Measurements from ENCODE around the gene NECTIN4. TPM values are rescaled to one million over a fixed set of nuclear protein-coding genes. Genes with fewer than 3 reads are reported as not detected.

NECTIN4 gene
- total RNA-seq, 1 experiment from 2014 or later: 8.8 TPM

GRCh38 chr1:161074676-161075368 lies 14.5 kb downstream of the NECTIN4 start:
- DNase-seq: peak in 1 of 2 experiments; percentile 75
- Histone ChIP-seq H3K4me2 (no peak overlapping the region), H3K9me2 (ENCODE audit: insufficient read depth) (no peaks in the 10 kb centered on the region), H3F3A (ENCODE audit: insufficient read depth, low read depth) (no peaks in the 10 kb centered on the region; the same call in none of the 2 replicates), H2AFZ (no peak overlapping the region), H3K79me2 (ENCODE audit: low read depth) (0 out of 2 replicates have a peak, but pooled peaks cover 3% of the 10 kb centered on the region), H3K4me3 (no peak overlapping the region), H4K20me1 (ENCODE audit: insufficient read depth) (no peaks in the 10 kb centered on the region), H3K9me3 (ENCODE audit: insufficient read depth, low read depth) (no peaks in the 10 kb centered on the region), H3K36me3 (ENCODE audit: low read depth) (no peaks in the 10 kb centered on the region), H3K27ac (no peak overlapping the region), H3K4me1 (replicated peaks; ENCODE audit: insufficient read depth) (no peaks in the 10 kb centered on the region), H3K27me3 (ENCODE audit: insufficient read depth, low read depth) (no peaks in the 10 kb centered on the region)
- intact Hi-C loops (cut with micrococcal nuclease; ENCODE audit: unreplicated experiment): no loop called here
- no TSS peak for BruUV-seq (replicated peaks)
- ChIA-PET CTCF (no interaction called here), POLR2A (ENCODE audit: unreplicated experiment) (no interaction called here)
- no peak for TF ChIP-seq EZH2 (IDR thresholded peaks at IDR 0.05; ENCODE audit: low read depth)

- BruUV-seq (replicated peaks): no TSS peak
- no peaks in the 10 kb centered on the region for H4K20me1 ChIP-seq (ENCODE audit: insufficient read depth)
- H3K4me3 ChIP-seq: no peak overlapping the region
- DNase-seq: no peak
- no peak overlapping the region for H3K27ac ChIP-seq
- no peaks in the 10 kb centered on the region for H3K79me2 ChIP-seq (ENCODE audit: low read depth)
- H3K9me3 ChIP-seq (ENCODE audit: insufficient read depth, low read depth): no peaks in the 10 kb centered on the region
- ChIA-PET POLR2A (ENCODE audit: unreplicated experiment) (interaction anchor here (0.6 kb wide), 1 partner anchor 652 kb away, joined by 6 read pairs; no protein-coding TSS in a partner anchor), CTCF (no interaction called here)
- H3K9me2 ChIP-seq (ENCODE audit: insufficient read depth): no peaks in the 10 kb centered on the region
- TF ChIP-seq CTCF (conservative IDR thresholded peaks at IDR 0.05): no peak
- no peak for TF ChIP-seq EZH2 (IDR thresholded peaks at IDR 0.05; ENCODE audit: low read depth)
- no peaks in the 10 kb centered on the region for H3K27me3 ChIP-seq (ENCODE audit: insufficient read depth, low read depth)
- no peaks in the 10 kb centered on the region; the same call in none of the 2 replicates for H3F3A ChIP-seq (ENCODE audit: insufficient read depth, low read depth)
- H2AFZ ChIP-seq: no peak overlapping the region
- H3K4me1 ChIP-seq (replicated peaks; ENCODE audit: insufficient read depth): no peaks in the 10 kb centered on the region
- intact Hi-C loops (cut with micrococcal nuclease; ENCODE audit: unreplicated experiment): no loop called here
- H3K36me3 ChIP-seq (ENCODE audit: low read depth): no peaks in the 10 kb centered on the region
- H3K4me2 ChIP-seq: no peak overlapping the region
These were observed 15.8 kb downstream of the NECTIN4 start for GRCh38 chr1:161073474-161074121.

- intact Hi-C loops (cut with micrococcal nuclease; ENCODE audit: unreplicated experiment): loop anchor here (1.0 kb wide), 1 partner anchor 24 kb away; no protein-coding TSS in a partner anchor
- BruUV-seq (replicated peaks): no TSS peak
- no peaks in the 10 kb centered on the region for H3K9me2 ChIP-seq (ENCODE audit: insufficient read depth)
- no peaks in the 10 kb centered on the region for H3K27me3 ChIP-seq (ENCODE audit: insufficient read depth, low read depth)
- no peak overlapping the region for H3K4me2 ChIP-seq
- H3K36me3 ChIP-seq (ENCODE audit: low read depth): no peaks in the 10 kb centered on the region
- DNase-seq: no peak
- no peaks in the 10 kb centered on the region for H4K20me1 ChIP-seq (ENCODE audit: insufficient read depth)
- ChIA-PET CTCF (no interaction called here), POLR2A (ENCODE audit: unreplicated experiment) (interaction anchor here (0.6 kb wide), 1 partner anchor 653 kb away, joined by 6 read pairs; no protein-coding TSS in a partner anchor)
- H3K4me3 ChIP-seq: no peak overlapping the region
- H3K4me1 ChIP-seq (replicated peaks; ENCODE audit: insufficient read depth): no peaks in the 10 kb centered on the region
- H3F3A ChIP-seq (ENCODE audit: insufficient read depth, low read depth): no peaks in the 10 kb centered on the region; the same call in none of the 2 replicates
- no peak overlapping the region for H2AFZ ChIP-seq
- no peaks in the 10 kb centered on the region for H3K79me2 ChIP-seq (ENCODE audit: low read depth)
- TF ChIP-seq EZH2 (IDR thresholded peaks at IDR 0.05; ENCODE audit: low read depth): no peak
- no peak for TF ChIP-seq CTCF (conservative IDR thresholded peaks at IDR 0.05)
- H3K9me3 ChIP-seq (ENCODE audit: insufficient read depth, low read depth): no peaks in the 10 kb centered on the region
- no peak overlapping the region for H3K27ac ChIP-seq
These were observed 16.5 kb downstream of the NECTIN4 start for GRCh38 chr1:161072751-161073449.
